ENCODE results near the gene YY1AP1.

GRCh38 chr1:155709391-155709790, 20.8 kb upstream of the YY1AP1 start:
- no peak for TF ChIP-seq CTCF (conservative IDR thresholded peaks at IDR 0.05; ENCODE audit: low read depth, low read length)
- TF ChIP-seq EZH2 (IDR thresholded peaks at IDR 0.05; ENCODE audit: low read length, unreplicated experiment) = no peak
- TF ChIP-seq EZH2phosphoT487 (IDR thresholded peaks at IDR 0.05; ENCODE audit: borderline replicate concordance, low read length) = no peak

Data from PC-3 (cell line).